T-helper 1 cell (primary cell): Measurements from ENCODE around the gene DSCAM.
"Not testable (repeated sequence)": the region's sequence is repeated elsewhere in the genome, so short reads cannot be mapped to it uniquely, and the experiment has no call there.

Source experiments
- DNase-seq, 5 donors: peaks; one replicate each; pipeline ENCODE4 v3.0.0-alpha.2; 2012 to 2020

Gene DSCAM

DNA sequence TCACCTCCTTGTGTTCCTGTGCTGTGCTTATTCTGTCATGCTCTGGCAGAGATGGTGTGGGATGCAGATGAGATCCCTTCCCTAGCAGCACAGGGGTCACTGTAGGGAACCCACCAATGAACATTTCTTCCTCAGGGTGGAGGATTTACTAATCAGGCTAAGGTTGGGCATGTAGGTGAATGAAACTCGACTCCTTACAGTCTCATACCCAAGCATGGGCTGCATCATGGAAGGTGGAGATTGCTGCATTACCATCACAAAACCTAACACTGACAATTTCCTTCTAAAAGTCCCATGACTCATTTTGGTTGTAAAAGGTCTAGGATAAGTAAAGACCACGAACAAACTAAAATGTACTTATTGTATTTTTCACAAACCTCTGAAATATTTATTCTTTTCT lies 399.9 kb downstream of the DSCAM start:
- DNase-seq = no peak

DNA sequence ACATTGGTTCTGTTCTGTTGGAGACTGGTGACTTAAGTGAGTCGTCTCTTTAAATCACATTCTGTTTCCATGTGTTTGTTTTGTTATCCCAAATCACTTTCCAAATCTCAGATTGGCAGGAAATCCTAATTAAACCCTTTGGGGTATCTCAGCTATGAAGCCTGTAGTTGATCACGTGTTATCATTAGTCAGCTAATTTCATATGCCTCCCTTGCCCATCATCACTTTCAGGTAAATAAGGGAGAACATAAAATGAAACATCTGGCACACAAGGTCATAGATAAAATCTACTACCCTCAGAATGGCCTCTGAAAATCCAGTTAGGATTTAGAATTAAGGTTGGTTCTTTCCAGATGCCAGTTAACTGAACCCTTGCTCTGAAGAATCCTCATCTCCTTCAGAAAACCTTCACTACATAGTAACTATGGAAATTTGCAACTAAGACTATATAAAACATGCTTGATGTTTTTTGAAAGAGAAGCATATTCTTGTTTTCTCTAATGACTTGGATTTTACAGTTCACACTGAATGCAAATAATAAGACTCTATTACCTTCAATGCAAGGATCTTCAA lies 401.5 kb downstream of the DSCAM start:
- no peak for DNase-seq

DNA sequence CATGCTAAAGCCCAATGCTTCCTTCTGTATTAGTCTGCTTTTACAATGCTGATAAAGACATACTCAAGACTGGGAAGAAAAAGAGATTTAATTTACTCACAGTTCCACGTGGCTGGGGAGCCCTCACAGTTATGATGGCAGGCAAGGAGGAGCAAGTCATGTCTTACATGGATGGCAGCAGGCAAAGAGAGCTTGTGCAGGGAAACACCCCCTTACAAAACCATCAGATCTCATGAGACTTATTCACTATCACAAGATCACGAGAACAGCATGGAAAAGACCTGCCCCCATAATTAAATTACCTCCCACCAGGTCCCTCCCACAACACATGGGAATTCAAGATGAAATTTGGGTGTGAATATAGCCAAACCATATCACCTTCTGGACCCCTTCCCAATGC lies 407.4 kb downstream of the DSCAM start:
- DNase-seq = not testable (repeated sequence)

DNA sequence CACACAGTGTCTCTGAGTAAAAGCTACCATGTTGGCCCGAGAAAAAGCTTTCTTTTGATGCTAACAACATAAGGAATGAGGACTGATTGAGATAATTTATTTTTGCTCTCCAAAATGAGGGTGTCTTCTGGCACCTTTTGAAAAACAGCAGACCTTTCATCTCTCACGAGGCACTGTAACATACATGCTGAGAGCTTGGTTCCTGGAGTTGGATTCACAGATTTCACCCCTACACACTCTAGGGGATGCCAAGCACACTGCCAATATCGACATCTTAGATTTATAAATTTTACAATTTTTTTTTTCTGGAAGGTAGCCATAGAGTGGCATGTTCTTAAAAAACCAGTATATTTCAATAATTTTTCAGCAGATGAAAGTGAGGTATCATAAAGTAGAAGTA lies 408.3 kb downstream of the DSCAM start:
- no peak for DNase-seq

DNA sequence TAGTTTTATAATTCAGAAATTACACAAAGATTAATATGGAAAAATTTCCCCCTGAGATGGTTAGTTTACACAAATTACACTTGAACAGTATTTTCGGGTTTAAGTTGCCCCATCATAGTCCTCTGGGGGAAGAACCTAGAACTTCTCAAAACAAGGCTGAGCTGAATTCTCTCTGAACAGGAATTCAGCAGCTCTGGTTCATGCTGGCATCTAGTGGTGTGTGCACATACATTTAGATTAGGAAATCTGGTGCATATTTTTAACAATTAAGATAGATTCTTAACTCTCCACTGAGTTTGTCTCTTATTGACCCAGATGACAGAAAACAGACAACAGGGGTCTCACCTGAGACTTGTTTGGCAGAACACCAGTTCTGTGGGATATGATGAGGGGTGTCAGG lies 410.7 kb downstream of the DSCAM start:
- DNase-seq = no peak

DNA sequence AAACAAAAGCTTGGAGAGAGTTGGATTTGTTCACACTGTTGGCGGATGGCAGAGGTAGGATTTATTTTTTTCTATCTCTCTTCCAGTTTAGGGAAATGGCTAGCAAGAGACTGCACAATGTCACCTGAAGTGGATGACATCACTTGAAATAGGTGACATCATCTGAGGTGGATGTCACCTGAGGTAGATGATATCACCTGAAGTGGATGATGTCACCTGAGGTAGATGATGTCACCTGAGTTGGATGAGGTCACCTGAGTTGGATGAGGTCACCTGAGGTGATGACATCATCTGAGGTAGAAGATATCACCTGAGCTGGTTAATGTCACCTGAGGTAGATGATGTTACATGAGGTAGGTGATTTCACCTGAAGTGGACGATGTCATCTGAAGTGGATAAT lies 413.4 kb downstream of the DSCAM start:
- no peak for DNase-seq

DNA sequence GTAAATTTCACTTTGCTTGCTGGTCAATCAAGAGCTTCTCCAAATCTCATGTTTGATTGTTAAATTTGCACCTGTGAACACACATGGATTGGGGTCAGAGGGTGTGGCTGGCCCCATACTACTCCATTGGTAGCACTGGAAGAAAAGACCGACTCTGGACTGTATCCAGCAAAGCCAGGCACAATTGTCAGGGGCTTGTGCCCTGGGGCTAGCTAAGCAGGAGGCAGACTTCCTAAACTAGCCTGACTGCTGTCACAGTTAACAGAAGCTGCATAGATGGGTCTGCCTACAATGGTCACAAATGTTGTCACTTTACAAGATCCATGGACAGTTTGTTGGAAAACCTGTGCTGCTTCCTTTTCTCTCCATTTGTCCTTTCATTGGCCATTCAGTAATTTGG lies 421.0 kb downstream of the DSCAM start:
- no peak for DNase-seq

DNA sequence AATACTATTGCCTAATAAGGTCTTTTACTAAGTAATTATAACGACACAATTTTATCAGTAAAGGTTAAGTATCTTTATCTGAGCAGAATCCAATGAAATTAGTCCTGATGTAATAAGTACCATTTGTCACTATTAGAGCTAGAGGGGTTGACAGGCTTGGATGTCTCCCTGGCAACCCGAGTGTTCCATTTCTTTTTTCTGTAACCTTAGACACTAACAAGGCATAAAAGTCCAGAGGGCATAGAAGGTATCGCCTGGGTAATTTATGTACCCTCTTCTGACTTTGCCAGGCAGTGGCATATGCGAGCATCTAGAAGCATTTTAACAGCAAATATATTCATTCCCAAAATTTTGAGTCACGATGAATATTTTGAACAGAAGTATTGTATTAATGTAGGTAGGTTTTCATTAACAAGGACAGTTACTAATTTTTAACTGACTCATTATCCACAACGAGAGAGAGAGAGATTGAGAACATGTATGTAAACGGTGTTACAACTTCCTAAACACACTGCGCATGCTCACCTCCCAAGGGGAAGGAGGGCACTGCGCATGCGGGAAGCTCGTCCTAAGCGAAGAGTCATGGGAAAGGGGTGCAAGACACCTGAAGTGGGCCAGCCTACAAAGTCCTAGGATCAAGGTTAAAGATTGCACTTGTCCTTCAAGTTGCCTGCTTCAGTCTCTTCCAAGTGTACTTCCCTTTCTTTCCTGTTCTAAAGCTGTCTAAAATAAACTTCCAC lies 423.9 kb downstream of the DSCAM start:
- DNase-seq = no peak

DNA sequence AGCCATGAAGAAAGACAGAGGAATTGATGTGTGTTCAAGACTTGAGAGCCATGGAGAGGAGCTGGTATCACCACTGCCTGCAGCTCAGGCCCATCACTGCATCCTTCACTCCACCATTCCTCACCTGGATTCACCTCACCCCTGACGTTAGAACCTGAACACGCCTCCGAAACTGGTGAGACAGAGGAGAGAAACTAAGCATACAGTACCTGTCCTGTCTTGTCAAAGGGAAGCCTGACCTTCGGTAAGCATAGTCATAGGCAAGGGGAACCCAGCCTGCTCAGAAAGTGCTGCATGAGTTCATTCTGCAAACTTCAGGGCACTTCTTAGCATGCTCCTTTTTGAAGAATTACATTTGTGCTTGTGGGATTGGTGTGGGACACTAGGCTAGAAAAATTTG lies 425.8 kb downstream of the DSCAM start:
- DNase-seq = no peak

DNA sequence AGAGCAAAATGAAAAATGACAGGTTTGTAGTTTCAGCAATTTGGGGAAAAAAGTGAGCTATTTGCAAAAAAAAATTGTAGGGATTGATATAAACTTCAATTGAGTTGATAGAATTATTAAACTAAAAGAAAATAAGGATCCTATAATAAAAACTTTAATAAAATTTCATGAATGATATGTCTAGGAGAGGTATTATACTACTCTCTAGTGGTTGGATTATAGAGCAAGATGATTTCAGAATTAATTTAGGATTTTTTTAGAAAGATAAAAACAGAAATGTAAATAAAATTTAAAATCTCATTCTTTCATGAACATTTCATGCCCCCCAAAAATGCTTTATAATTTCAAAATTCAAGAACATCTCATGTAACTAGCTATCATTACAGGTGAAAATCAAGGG lies 430.4 kb downstream of the DSCAM start:
- DNase-seq = no peak

DNA sequence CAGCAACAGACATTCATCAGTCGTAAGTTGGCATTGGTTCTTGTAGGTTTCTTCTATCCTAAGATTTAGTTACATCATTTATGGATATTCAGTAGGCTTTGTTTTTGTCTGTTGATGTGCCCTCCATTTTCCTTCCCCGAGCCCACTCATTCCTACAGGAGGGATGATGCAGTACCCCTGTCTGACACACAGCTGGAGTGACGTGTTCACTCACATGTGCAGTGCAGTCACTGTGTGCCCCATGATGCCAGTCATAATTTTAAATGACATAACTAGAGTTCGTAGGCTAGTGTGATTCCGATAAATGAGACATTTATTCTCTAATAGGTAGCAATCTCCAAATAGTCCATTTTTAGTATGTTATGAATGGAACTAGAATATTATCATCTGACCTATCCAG lies 438.4 kb downstream of the DSCAM start:
- DNase-seq = no peak

DNA sequence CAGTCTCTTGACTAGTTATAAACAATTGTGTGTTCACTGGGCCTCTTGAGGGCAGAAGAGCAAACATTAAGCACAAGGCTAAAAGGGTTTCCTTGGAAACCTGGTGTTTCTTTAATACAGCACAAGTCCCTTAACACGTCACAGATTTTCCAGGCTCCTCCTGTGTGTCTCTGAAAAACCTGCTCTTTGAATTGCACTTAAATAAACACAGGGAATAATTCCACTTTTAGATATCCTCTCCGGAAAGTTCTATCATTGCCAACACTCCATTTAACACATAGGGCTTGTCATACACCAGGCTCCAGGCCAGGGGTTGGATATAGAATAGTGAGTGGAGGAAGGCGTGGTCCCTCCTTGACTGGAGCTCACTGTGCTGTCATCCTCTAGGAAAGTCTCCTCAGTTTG lies 442.6 kb downstream of the DSCAM start:
- DNase-seq = no peak

DNA sequence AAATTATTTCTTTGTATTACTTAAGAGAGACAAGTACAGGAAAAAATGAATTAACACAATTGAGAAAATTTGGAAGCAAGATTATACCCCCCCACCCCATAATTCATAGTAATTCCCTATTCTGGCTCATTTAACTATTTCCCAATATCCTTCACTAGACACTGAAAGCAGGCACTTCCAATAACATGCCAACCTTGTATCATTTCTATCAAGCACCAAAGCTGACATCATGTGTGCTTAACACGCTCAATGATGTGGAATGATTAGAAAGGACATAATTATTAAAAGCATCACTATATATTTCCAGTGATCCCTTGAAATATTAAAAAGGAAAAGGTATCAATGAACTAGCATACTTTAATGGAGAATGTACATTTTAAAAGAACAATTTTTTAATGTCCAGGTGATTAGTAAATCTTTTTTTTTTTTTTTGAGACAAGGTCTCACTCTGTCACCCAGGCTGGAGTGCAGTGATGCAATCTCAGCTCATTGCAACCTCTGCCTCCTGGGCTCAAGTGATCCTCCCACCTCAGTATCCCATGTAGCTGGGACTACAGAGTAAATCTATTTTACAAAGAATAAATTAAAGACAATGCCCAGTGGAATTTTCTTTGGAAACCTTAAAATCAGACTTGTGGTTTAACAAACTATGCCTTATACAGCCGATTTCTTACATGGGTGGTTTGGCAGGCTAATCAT lies 443.9 kb downstream of the DSCAM start:
- no peak for DNase-seq

DNA sequence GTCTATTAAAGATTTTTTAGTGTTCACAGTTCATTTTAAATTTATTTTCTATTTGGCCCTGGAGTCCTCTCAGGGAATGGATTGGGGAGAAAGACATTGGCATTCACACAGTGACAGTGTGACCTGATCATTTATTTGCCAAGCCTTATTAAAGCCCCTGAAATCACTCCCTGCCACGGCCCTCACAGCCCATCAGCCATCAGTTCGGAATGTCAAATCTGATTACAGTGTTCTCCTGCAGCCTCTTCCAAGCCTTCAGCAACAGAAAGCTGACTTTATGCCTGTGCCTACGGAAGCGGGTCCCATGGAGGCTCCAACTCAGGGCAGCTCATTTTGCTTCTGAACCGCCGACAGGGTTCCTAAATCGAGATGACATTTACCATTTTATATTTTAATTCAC lies 451.2 kb downstream of the DSCAM start:
- DNase-seq = no peak

DNA sequence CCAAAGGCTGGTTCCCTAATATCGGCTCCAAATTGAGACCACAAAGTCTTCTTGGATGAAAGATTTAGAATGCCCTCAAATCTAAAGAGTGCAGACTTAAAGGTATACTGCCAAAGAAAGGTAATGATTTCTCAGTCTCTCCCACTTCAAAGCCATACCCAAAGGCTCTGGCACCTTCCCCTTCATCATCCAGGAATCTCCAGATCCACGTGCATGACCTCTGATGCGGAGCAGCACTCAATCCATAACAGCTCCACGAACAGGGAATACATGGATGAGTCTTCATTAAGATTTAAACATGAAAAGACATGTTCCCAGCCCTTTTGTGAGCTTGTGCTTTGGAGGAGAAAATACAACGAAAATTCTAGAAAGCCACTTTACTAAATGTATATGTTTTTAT lies 453.9 kb downstream of the DSCAM start:
- no peak for DNase-seq

DNA sequence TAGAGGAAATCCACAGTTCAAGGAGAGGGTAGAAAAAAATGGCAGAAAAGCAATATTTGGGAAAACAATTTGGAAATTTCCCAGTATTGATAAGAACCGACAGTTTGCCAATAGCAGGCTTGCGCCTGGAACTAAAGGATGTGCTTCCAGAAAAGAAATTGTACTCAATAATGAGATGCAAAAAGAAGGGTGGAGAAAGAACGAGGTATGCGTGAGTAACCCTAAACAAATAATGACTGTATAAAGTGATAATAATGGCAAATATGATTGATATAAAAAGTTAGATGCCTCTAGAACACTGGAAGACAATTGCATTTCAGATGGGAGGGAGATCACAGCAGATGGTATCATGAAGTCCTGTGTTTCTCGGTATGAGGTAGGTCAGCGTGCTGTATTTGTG lies 458.9 kb downstream of the DSCAM start:
- no peak for DNase-seq

DNA sequence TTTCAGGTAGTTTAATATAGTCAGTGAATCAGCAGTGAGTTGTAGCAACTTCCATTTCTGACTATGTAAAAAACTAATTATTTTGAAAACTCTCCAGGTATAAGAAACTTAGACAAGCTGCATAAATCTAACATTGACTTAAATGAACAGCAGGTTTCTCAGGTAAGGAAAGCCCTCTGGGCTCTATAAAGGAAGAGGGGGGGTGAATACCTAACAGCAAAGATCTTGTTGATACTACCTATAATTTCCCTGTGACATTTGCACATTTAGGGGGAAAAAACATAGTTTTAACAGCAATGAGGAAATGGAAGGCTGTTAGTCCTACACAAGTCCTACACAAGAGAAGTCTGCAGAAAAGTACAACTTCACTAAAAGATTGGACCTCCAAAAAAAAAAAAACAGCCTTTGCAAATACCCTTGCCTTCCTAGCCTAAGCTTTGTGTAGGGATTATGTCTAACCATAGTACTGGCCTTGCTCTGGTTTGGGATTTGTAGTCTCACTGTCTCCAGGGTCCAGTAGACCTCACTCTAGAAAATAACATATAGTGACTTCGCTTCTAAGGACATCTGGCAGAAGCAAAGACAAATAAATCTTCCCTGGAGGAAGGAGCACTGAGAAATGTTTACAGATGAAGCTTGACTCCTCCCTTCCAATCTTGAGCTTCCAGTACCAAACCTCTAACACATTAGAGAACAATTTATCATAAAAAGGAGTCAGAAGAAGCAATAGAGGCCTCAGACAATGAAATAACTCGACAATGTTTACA lies 459.8 kb downstream of the DSCAM start:
- no peak for DNase-seq

DNA sequence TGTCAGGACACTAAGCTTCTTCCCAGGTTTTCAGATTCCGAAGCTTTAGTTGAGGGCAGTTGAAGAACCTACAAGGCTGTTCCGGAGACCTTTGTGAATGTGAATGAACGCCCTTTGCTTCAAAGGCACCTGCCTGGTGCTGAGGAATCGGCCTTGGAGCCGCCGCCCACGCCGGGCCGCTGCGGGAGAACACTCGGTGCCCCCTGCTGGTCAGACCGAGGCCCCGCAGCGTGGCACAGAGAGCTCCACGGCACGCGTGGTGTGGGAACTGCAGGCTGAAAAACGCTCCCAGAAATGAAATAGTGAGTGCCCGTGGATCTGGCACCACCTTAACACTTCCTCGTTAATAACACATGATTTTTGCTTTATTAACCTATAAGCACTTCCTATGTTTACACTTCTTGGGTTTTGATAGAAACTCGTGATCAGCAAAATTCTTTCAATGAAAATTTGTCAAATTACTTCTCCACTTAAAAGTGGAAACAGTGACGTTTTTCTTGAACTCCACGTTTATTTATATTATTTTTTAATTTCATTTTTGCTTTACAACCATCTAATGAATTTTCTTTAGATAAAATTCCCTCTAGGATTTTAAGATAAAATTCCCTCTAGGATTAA lies 460.6 kb downstream of the DSCAM start:
- peak in 1 of 5 donors; percentile 13 for DNase-seq

DNA sequence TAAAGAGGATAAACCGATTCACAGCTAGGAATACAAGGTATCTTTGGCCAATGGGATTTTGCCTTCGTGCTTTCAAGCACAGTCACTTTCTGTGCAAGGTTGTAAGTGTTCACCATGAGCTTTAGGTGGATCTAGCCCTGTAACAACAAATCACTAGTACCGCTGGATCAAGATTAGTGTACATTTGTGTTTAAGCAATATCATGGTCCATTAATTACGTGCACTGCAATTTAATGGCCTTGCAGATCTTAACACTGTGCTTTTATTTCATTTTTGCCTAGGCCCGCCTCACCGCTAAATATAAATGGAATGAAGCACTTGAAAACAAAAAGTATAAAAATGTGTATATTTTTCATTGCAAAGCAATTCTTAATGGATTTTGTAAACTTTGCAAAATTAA lies 461.1 kb downstream of the DSCAM start:
- DNase-seq = no peak

DNA sequence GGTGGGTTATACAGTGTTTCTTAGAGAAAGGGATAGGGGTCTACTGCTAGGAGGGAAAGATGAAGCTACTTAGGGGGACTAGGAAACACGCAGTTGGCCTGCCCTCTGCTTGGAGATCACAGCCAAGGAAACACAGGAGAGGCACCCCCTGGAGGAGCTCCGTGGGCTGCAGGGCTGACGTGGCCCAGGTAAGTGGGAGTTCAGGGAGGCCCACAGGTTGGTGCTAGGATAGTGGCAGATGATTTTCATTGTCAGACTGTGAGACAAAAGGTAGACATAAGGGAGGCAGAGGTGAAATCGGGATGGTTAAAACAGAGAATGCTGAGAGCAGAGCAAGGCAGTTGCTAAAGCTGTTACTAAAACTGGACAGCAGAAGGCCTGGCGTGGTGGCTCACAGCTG lies 463.0 kb downstream of the DSCAM start:
- no peak for DNase-seq

DNA sequence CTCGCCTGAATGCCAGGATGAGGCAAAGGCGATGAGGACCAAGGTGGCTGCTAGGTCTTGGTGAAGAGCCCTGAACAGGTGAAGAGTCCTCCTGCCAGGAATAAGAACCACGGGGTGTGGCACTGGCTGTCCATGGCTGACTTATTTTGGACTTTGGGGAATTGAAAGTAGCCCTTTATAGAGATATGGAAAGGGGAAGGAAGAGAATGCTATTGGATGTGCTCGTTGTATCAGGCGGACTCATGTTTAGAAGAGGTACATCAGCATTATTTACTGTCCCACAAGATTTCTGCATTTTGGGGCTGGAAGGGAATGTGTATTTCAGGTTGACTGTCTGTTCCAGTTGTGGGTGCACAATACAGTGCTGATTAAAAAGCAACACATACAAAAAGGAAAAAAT lies 465.8 kb downstream of the DSCAM start:
- no peak for DNase-seq

DNA sequence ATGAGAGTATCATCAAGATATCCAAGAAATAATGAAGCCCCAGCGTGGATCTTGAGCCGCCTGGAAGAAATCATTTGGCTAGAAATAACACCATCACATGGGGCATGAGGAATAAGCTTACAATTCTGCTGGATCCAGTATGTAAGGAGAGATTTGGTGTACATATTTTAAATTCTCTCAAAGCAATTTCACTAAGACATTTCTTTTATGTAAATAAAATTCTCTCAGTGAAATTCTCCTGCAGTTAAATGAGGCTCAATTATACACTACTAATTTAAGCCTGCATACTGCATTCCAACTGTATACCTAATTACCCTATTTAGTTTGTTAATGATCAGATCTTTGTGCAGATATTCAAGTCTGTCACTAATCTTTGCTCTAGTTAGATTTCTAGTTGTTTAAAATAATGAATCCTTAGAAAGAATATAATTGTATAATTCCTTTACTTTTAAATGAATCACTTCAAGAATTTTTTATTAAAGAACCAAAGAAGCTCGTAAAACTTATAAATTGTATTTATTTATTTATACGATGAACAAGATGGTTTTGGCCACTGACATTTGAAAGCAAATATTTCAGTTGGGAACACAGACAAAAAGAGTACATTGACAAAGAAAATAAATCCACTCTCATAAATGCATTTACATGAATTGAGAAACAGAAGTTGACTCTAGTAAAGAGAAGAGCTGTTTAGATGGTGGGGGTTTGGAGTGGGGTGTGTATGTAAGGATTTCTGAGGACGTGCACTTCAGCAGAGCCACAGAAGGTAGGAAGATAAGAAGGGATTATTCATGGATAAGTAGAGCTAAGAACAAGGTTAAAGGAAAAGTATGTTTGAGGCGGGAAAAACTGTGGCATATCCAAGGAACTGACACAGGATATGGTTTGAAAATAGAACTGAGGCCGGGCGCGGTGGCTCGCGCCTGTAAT lies 466.8 kb downstream of the DSCAM start:
- no peak for DNase-seq
